ENCODE data around the gene ACOX3. TPM values are rescaled to one million over a fixed set of nuclear protein-coding genes. Genes with fewer than 3 reads are reported as not detected.

The ACOX3 gene
- polyA plus RNA-seq, 1 of the 3 experiments (the other 2 are of a cell fraction), result 8.4 TPM

DNA sequence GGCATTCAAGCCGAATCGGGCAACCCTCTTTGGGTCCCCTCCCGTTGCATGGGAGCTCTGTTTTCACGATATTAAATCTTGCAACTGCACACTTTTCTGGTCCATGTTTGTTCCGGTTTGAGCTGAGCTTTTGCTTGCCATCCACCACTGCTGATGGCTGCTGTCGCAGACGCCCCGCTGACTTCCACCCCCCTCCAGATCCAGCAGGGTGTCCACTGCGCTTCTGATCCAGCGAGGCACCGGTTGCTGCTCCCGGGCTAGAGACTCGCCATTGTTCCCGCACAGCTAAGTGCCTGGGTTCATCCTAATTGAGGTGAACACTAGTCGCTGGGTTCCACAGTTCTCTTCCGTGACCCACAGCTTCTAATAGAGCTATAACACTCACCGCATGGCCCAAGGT lies 13.3 kb downstream of the ACOX3 start:
- no peak overlapping the region for H2AFZ ChIP-seq (ENCODE audit: low read depth)
- H3K4me2 ChIP-seq, result peak overlapping the region; percentile 87
- no peak overlapping the region for H3K9ac ChIP-seq
- CTCF ChIA-PET, result interaction anchor here (0.7 to 2.5 kb wide), 5 partner anchors 19 to 625 kb away, joined by 3 to 12 read pairs (median 10); no protein-coding TSS in a partner anchor
- H3K36me3 ChIP-seq (replicated peaks in 1 of 2; ENCODE audit: control insufficient read depth in 1 of 2, insufficient read depth in 2 of 2, low read length in 1 of 2), result no peaks in the 10 kb centered on the region
- H3F3A ChIP-seq (replicated peaks; ENCODE audit: insufficient read depth), result no peaks in the 10 kb centered on the region
- no peak overlapping the region for H3K27ac ChIP-seq (ENCODE audit: low read depth in 2 of 2, low read length in 1 of 2)
- POLR2A ChIA-PET, result interaction anchor here (1.0 to 1.5 kb wide), 2 partner anchors 14 to 16 kb away, joined by 3 to 12 read pairs; partner anchors contain the start of genes ACOX3 and TRMT44
- no peaks in the 10 kb centered on the region for H3K27me3 ChIP-seq (ENCODE audit: insufficient read depth)
- no peak for DNase-seq
- H4K20me1 ChIP-seq (ENCODE audit: insufficient read depth), result no peaks in the 10 kb centered on the region
- H3K9me2 ChIP-seq, result no peaks in the 10 kb centered on the region
- no peaks in the 10 kb centered on the region for H3K9me3 ChIP-seq
- H3K4me3 ChIP-seq (ENCODE audit: low read depth in 2 of 2, low read length in 1 of 2), result peak overlapping the region; percentile 80 to 90
- H3K79me2 ChIP-seq (ENCODE audit: insufficient read depth), result peaks cover 9% of the 10 kb centered on the region
- peaks cover 0 to 12% of the 10 kb centered on the region in 2 experiments; a peak in 1 of 4 replicates for H3K4me1 ChIP-seq (ENCODE audit: control insufficient read depth in 1 of 2, insufficient read depth in 2 of 2, low read depth in 1 of 2, low read length in 1 of 2)
- TF ChIP-seq ELF1 (IDR thresholded peaks at IDR 0.05) (no peak), FOXM1 (IDR thresholded peaks at IDR 0.05; ENCODE audit: low read depth) (no peak), TEAD4 (IDR thresholded peaks at IDR 0.05; ENCODE audit: borderline replicate concordance, insufficient read depth) (no peak), CHD2 (IDR thresholded peaks at IDR 0.05; ENCODE audit: low read length, partially characterized antibody) (no peak), POLR2AphosphoS5 (IDR thresholded peaks at IDR 0.05; ENCODE audit: low read depth, low read length) (no peak)
- WGBS (ENCODE audit: low lambda C conversion rate), result 38% methylated on average over 15 of the region's 17 CpGs

DNA sequence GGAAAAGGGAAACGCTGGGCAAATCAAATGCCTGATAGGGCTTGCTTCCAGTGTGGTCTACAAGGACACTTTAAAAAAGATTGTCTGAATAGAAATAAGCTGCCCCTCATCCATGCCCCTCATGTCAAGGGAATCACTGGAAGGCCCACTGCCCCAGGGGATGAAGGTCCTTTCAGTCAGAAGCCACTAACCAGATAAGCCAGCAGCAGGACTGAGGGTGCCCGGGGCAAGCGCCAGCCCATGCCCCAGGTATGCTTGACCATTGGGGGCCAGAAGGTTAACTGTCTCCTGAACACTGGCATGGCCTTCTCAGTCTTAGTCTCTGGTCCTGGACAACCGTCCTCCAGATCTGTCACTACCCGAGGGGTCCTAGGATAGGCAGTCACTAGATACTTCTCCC lies 17.7 kb downstream of the ACOX3 start:
- no peak overlapping the region for H3K4me2 ChIP-seq
- H3K79me2 ChIP-seq (ENCODE audit: insufficient read depth), result peaks cover 20% of the 10 kb centered on the region; the same call in 1 of the 2 replicates
- peaks cover 0 to 8% of the 10 kb centered on the region in 2 experiments; a peak in 1 of 4 replicates for H3K4me1 ChIP-seq (ENCODE audit: control insufficient read depth in 1 of 2, insufficient read depth in 2 of 2, low read depth in 1 of 2, low read length in 1 of 2)
- CTCF ChIA-PET, result no interaction called here
- H3K27ac ChIP-seq (ENCODE audit: low read depth in 2 of 2, low read length in 1 of 2), result no peak overlapping the region
- 98% methylated on average over 4 of the region's 5 CpGs for WGBS (ENCODE audit: low lambda C conversion rate)
- H3K36me3 ChIP-seq (replicated peaks in 1 of 2; ENCODE audit: control insufficient read depth in 1 of 2, insufficient read depth in 2 of 2, low read length in 1 of 2), result no peaks in the 10 kb centered on the region
- no peak overlapping the region for H2AFZ ChIP-seq (ENCODE audit: low read depth)
- H4K20me1 ChIP-seq (ENCODE audit: insufficient read depth), result no peaks in the 10 kb centered on the region
- H3K27me3 ChIP-seq (ENCODE audit: insufficient read depth), result no peaks in the 10 kb centered on the region
- no peak for DNase-seq
- no peaks in the 10 kb centered on the region for H3K9me2 ChIP-seq
- POLR2A ChIA-PET, result no interaction called here
- no peaks in the 10 kb centered on the region for H3K9me3 ChIP-seq
- H3F3A ChIP-seq (replicated peaks; ENCODE audit: insufficient read depth), result no peaks in the 10 kb centered on the region
- H3K9ac ChIP-seq, result no peak overlapping the region
- no peak for TF ChIP-seq RFX5 (IDR thresholded peaks at IDR 0.05; ENCODE audit: low read length)
- no peak for TF ChIP-seq ELF1 (IDR thresholded peaks at IDR 0.05)
- TF ChIP-seq MEF2A (IDR thresholded peaks at IDR 0.05; ENCODE audit: borderline replicate concordance, low read depth), result no peak
- no peak for TF ChIP-seq GATA2 (CRISPR knock-in tag; IDR thresholded peaks at IDR 0.05)
- TF ChIP-seq RXRA (IDR thresholded peaks at IDR 0.05; ENCODE audit: borderline replicate concordance, low read depth), result no peak
- TF ChIP-seq, protein P1, sequence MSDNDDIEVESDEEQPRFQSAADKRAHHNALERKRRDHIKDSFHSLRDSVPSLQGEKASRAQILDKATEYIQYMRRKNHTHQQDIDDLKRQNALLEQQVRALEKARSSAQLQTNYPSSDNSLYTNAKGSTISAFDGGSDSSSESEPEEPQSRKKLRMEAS (IDR thresholded peaks at IDR 0.05; ENCODE audit: low read depth), result no peak
- TF ChIP-seq TAF1 (IDR thresholded peaks at IDR 0.05; ENCODE audit: borderline replicate concordance, low read depth, low read length), result no peak
- TF ChIP-seq IRF3 (IDR thresholded peaks at IDR 0.05; ENCODE audit: low read depth, low read length), result no peak
- TF ChIP-seq EP300 (IDR thresholded peaks at IDR 0.05; ENCODE audit: borderline replicate concordance in 1 of 2, low read depth in 1 of 2, low read length in 1 of 2), result no peak
- TF ChIP-seq, protein P2, sequence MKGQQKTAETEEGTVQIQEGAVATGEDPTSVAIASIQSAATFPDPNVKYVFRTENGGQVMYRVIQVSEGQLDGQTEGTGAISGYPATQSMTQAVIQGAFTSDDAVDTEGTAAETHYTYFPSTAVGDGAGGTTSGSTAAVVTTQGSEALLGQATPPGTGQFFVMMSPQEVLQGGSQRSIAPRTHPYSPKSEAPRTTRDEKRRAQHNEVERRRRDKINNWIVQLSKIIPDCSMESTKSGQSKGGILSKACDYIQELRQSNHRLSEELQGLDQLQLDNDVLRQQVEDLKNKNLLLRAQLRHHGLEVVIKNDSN (IDR thresholded peaks at IDR 0.05; ENCODE audit: borderline replicate concordance, low read depth), result no peak
- no peak for TF ChIP-seq FOSL2 (IDR thresholded peaks at IDR 0.05; ENCODE audit: borderline replicate concordance, low read depth)
- no peak for TF ChIP-seq TEAD4 (IDR thresholded peaks at IDR 0.05; ENCODE audit: borderline replicate concordance, insufficient read depth)
- no peak for TF ChIP-seq NFIC (IDR thresholded peaks at IDR 0.05; ENCODE audit: borderline replicate concordance)
- no peak for TF ChIP-seq PBX3 (IDR thresholded peaks at IDR 0.05)
- no peak for TF ChIP-seq EZH2phosphoT487 (IDR thresholded peaks at IDR 0.05; ENCODE audit: borderline replicate concordance, low read depth)
- no peak for TF ChIP-seq SMC3 (IDR thresholded peaks at IDR 0.05; ENCODE audit: low read depth, low read length)
- no peak for TF ChIP-seq TCF12 (IDR thresholded peaks at IDR 0.05)
- TF ChIP-seq CHD2 (IDR thresholded peaks at IDR 0.05; ENCODE audit: low read length, partially characterized antibody), result no peak
- no peak overlapping the region for H3K4me3 ChIP-seq (ENCODE audit: low read depth in 2 of 2, low read length in 1 of 2)
